GM12801 (cell line): ENCODE measurements around the gene FZD7.

Source experiments
- CTCF ChIP-seq: IDR thresholded peaks from one replicate; pipeline ENCODE4 v1.5.1; 2011; ENCODE audit warnings: control low read depth; ENCODE audit not compliant: insufficient read length; ENCODE audit errors: extremely low read depth

Gene FZD7

GRCh38 chr2:202060218-202060617, 26.6 kb downstream of the FZD7 start:
- TF ChIP-seq CTCF = no peak

GRCh38 chr2:202061695-202062094, 28.0 kb downstream of the FZD7 start:
- no peak for TF ChIP-seq CTCF

GRCh38 chr2:202064171-202064880, 30.7 kb downstream of the FZD7 start:
- TF ChIP-seq CTCF = no peak

- TF ChIP-seq CTCF = no peak
These were observed 31.2 kb downstream of the FZD7 start for GRCh38 chr2:202064881-202065230.

GRCh38 chr2:202065876-202066275, 32.2 kb downstream of the FZD7 start:
- no peak for TF ChIP-seq CTCF

- TF ChIP-seq CTCF = no peak
These were observed 33.2 kb downstream of the FZD7 start for GRCh38 chr2:202066875-202067274.

GRCh38 chr2:202067589-202067988, 33.9 kb downstream of the FZD7 start:
- TF ChIP-seq CTCF = no peak
